Measurements from ENCODE around the gene GCA. TPM values are rescaled to one million over a fixed set of nuclear protein-coding genes. Genes with fewer than 3 reads are reported as not detected.

GCA gene
- total RNA-seq, 4 donors from 2014 or later, result 32.4 to 55.6 (median 46.7) TPM

DNA sequence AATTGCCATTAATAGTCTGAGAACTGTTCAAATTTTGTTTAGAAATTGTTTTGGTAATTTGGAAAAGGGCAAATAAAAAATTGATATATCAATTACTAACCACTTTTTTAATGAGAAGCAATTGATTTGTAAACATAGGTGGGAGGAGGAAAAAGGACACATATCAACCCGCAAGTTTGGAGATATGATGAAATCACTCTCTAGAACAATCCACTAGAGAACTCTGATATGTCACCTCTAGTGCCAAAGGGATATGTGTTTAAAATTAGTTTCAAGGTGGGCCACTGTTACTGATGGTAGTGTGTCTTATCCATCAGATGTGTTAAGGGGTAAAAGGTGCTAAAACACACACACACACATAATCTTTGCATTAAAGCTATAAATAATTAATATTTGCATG, 42.1 kb upstream of the GCA start:
- TF ChIP-seq, protein P1, sequence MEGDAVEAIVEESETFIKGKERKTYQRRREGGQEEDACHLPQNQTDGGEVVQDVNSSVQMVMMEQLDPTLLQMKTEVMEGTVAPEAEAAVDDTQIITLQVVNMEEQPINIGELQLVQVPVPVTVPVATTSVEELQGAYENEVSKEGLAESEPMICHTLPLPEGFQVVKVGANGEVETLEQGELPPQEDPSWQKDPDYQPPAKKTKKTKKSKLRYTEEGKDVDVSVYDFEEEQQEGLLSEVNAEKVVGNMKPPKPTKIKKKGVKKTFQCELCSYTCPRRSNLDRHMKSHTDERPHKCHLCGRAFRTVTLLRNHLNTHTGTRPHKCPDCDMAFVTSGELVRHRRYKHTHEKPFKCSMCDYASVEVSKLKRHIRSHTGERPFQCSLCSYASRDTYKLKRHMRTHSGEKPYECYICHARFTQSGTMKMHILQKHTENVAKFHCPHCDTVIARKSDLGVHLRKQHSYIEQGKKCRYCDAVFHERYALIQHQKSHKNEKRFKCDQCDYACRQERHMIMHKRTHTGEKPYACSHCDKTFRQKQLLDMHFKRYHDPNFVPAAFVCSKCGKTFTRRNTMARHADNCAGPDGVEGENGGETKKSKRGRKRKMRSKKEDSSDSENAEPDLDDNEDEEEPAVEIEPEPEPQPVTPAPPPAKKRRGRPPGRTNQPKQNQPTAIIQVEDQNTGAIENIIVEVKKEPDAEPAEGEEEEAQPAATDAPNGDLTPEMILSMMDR (IDR thresholded peaks at IDR 0.05), result no peak
- no peak for ATAC-seq (ENCODE audit: low FRiP score)
- no peak for DNase-seq (ENCODE audit: low spot score)

DNA sequence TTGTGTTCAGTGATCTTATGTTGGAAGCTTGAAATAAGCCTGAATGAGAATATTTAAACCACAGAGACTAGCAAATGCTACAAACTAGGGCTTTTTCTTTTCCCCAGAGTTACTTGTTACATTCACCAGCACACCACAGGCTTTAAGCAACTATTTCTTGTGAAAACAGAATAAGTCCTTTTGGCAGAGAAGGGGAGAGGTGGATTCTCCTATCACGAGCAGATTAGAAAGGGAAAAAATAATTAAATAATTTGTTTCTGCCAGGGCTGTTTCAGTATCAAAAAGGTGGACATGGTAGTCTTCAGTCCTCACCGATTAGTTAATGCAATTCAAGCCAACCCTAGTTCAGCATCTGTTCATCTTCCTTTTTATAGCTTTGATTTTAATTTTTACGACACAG, 38.0 kb upstream of the GCA start:
- ATAC-seq (ENCODE audit: low FRiP score) (no peak), DNase-seq (ENCODE audit: low spot score) (no peak)
- TF ChIP-seq, protein P1 (IDR thresholded peaks at IDR 0.05), result no peak

DNA sequence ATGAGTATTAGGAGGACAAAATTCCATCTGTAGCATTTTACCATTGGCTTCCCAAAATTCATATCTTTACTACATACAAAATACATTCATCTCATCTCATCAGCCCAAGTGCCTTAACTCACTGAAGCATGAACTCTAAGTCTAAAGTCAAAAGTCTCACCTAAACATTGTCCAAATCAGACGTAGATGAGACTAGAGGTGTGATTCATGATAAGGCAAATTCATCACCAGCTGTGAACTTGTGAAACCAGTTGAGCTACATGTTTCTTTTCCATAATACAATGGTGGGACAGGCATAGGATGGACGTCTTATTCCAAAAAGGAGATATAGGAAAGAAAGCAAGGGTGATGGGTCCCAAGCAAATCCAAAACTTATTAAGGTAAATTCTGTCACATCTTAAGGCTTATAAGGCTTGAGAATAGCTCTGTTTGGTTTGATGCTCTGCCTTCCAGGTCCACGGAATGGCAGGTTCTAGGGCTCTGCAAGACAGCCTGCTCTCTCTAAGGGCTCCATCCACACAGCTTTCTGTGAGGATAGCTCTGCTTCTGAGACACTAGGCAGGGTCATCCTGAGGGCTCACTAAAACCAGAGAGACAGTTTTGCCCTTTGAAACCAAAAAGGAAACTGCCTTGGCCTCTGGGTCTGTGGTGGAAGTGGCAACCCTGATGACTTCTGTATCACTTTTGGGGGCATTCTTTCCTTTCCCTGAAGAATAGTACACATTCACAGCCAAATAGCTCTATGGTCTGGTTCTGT, 35.0 kb upstream of the GCA start:
- TF ChIP-seq, protein P1 (IDR thresholded peaks at IDR 0.05), result no peak
- ATAC-seq (ENCODE audit: low FRiP score), result no peak
- no peak for DNase-seq (ENCODE audit: low spot score)

DNA sequence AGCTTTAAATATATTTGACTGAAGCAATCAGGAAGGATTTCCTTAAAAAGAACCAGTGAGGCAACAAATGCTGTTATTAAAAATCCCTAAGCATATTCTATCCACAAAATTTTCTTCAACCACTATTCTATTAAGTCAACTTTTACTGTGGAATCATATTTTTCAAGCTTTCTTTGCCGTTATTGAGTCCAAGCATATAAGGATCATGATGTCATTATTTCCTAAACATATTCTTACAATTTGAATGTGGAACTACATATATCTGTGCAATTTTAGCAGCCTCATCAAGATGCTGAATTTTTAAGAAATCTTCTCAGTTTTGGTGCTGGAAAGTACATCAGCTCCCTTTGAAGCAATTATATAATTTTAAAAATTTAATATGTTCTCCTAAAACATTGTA, 31.1 kb upstream of the GCA start:
- ATAC-seq (ENCODE audit: low FRiP score), result no peak
- no peak for DNase-seq (ENCODE audit: low spot score)
- TF ChIP-seq, protein P1 (IDR thresholded peaks at IDR 0.05), result no peak

DNA sequence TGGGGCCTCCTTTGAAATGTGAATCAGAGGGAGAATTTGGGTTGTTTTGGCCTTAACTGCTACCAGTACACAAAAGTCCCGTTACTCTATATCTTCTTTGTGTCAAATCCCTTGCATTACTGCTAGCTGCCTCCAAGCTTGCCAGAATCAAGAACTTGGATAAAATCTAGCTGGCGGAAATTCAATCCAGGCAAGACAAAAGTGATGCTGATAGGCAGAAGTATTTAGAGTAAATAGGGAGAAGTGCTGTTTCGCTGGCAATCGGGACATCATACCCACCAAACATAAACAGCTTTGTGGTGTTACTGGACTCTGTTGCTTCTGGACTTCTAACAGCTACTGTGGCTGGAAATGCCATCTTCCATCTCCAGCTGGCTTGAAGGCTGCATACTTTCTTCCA, 28.0 kb upstream of the GCA start:
- no peak for DNase-seq (ENCODE audit: low spot score)
- TF ChIP-seq, protein P1 (IDR thresholded peaks at IDR 0.05), result no peak
- ATAC-seq (ENCODE audit: low FRiP score), result no peak

DNA sequence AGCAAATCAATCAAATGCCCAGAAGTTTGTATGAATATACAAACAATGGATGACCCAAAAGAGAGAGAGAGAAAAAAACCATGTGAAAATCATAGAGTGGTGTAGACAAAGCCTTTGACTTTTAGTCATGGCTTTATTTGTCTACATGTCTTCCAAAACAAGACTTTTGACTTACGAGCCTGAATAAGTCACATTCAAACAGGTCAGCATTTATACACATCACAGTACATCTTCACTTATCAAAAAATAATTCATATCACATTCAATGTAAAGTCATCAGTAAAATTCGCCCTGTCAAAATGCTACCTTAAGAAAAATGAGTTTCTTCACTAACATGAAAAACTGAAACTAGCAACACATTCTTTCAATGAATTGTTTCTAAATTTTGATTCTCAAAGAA, 27.3 kb upstream of the GCA start:
- DNase-seq (ENCODE audit: low spot score), result no peak
- no peak for ATAC-seq (ENCODE audit: low FRiP score)
- TF ChIP-seq, protein P1 (IDR thresholded peaks at IDR 0.05), result no peak

DNA sequence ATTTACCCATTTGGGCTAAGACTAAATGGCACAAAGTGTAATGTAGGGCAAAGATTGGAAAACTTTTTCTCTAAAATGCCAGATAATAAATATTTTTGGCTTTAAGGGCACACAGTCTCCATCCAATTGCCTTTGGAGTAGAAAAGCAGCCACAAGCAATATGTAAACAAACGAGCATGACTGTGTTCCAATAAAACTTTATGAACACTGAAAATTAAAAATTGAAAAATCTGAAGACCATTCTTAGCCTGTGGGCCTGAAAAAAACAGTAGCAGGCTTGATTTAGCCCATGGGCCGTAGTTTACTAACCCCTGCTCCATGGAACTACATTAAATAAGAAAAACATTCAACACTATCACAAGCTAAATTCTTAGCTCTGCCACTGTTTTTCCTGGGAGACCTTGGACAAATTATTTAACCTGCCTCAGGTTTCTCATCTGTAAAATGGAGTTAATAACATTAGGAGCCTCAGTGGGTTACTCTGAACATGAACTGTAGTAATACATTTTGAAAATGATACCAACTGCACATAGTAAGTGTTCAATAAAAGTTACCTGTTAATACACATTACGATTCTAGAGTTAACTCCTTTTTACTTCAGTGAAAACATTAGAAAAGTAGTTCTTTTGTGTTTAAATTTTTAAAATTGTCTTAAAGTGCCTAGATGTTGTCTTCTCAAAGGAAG, 26.7 kb upstream of the GCA start:
- TF ChIP-seq, protein P1 (IDR thresholded peaks at IDR 0.05), result no peak
- no peak for ATAC-seq (ENCODE audit: low FRiP score)
- no peak for DNase-seq (ENCODE audit: low spot score)
